ENCODE data around the gene NPVF. TPM values are rescaled to one million over a fixed set of nuclear protein-coding genes. Genes with fewer than 3 reads are reported as not detected.

The NPVF gene
- total and polyA plus RNA-seq, 2 of the 8 experiments (the other 6 are each of a cell fraction or from before 2014, with no cell fraction given) = not detected

DNA sequence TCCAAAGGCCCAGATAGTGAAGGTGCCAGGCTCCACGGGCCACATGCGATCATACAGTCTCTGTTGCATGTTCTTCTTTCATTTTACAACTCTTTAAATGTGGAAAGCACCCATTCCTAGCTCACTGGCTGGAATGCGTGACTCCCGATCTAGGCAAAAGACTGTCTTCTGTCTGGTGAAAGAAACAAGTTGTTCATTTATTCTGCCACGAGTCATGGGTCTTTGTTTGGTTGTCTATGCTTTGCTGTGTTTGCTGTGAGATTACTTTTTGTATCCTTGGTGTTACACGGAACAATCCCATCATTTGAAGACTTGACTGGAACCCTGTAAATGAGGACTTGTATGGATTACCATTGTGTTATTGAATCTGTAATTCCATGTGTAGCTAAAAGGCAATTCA, 41.9 kb downstream of the NPVF start:
- no peak for FAIRE-seq
- Histone ChIP-seq H2BK20ac (ENCODE audit: low read length) (no peak overlapping the region), H3K4me3 (ENCODE audit: extremely low read depth in 1 of 4, insufficient read depth in 2 of 4, low read depth in 3 of 4, low read length in 4 of 4) (no peak overlapping the region), H4K5ac (ENCODE audit: insufficient read length, low read depth, low read length) (no peak overlapping the region), H4K8ac (ENCODE audit: extremely low read depth, insufficient read depth, low read length) (no peak overlapping the region), H3K36me3 (ENCODE audit: control insufficient read depth in 2 of 4, insufficient read depth in 4 of 4, low read length in 3 of 4) (no peaks in the 10 kb centered on the region), H3K27ac (ENCODE audit: low read depth, low read length) (no peak overlapping the region), H2AK5ac (ENCODE audit: low read depth, low read length) (no peak overlapping the region), H3K14ac (ENCODE audit: insufficient read length) (no peak overlapping the region), H3K9me3 (ENCODE audit: insufficient read depth in 2 of 2, low read depth in 1 of 2, low read length in 1 of 2) (no peaks in the 10 kb centered on the region), H3K79me2 (ENCODE audit: control insufficient read depth in 1 of 2, insufficient read depth in 2 of 2, low read length in 2 of 2) (no peaks in the 10 kb centered on the region), H2BK12ac (ENCODE audit: low read depth, low read length) (no peak overlapping the region), H2BK5ac (ENCODE audit: low read depth, low read length) (no peak overlapping the region), H3K4me1 (replicated peaks in 1 of 4; ENCODE audit: control insufficient read depth in 3 of 4, insufficient read depth in 4 of 4, low read length in 3 of 4) (no peaks in the 10 kb centered on the region), H3K23me2 (ENCODE audit: low read depth, low read length) (no peaks in the 10 kb centered on the region), H3K27me3 (replicated peaks in 1 of 4; ENCODE audit: control insufficient read depth in 3 of 4, extremely low read depth in 1 of 4, insufficient read depth in 3 of 4, low read length in 3 of 4) (no peaks in the 10 kb centered on the region), H3K23ac (ENCODE audit: insufficient read length) (no peak overlapping the region), H4K20me1 (replicated peaks in 1 of 2; ENCODE audit: control insufficient read depth in 1 of 2, insufficient read depth in 2 of 2, low read length in 2 of 2) (no peaks in the 10 kb centered on the region), H2AFZ (ENCODE audit: low read length) (no peak overlapping the region), H3K4me2 (ENCODE audit: insufficient read depth in 1 of 2, low read depth in 2 of 2, low read length in 2 of 2) (no peak overlapping the region), H2BK120ac (replicated peaks; ENCODE audit: low read depth, low read length) (no peak overlapping the region), H3K9ac (replicated peaks in 1 of 4; ENCODE audit: extremely low read depth in 1 of 4, low read depth in 3 of 4, low read length in 3 of 4) (no peak overlapping the region), H3K79me1 (ENCODE audit: low read depth, low read length) (no peaks in the 10 kb centered on the region), H3K4ac (replicated peaks; ENCODE audit: insufficient read length, low read depth, low read length) (no peak overlapping the region), H4K91ac (replicated peaks; ENCODE audit: insufficient read length, low read length) (no peak overlapping the region), H3K56ac (replicated peaks; ENCODE audit: insufficient read length, low read depth, low read length) (no peak overlapping the region), H2BK15ac (ENCODE audit: low read length) (no peak overlapping the region), H3K18ac (ENCODE audit: extremely low read depth, low read length) (no peak overlapping the region)
- DNase-seq (ENCODE audit: low read depth in 1 of 2, low spot score in 2 of 2) = no peak
- ChIA-PET CTCF (ENCODE audit: partially characterized antibody) (interaction anchor here (1.4 kb wide), 1 partner anchor 30 kb away, joined by 4 read pairs; no protein-coding TSS in a partner anchor), POLR2A (ENCODE audit: partially characterized antibody) (interaction anchor here (1.2 kb wide), 1 partner anchor 61 kb away, joined by 5 read pairs; the partner anchor contains the start of gene CYCS)
- WGBS, 2 experiments (ENCODE audit: extremely low coverage in 1 of 2, insufficient coverage in 1 of 2, insufficient read length in 1 of 2, insufficient replicate concordance in 2 of 2, low coverage in 1 of 2, low lambda C conversion rate in 2 of 2, missing lambda C conversion rate in 1 of 2) = 91% methylated on average over 6 of the region's 6 CpGs; no CpG with 5 or more reads in 1 of the 2 experiments
- TF ChIP-seq POLR2A (IDR thresholded peaks at IDR 0.05; ENCODE audit: control extremely low read depth in 1 of 2, low read depth in 2 of 2, low read length in 2 of 2) (no peak), BACH1 (IDR thresholded peaks at IDR 0.05; ENCODE audit: low read length) (no peak), GTF2F1 (IDR thresholded peaks at IDR 0.05; ENCODE audit: borderline replicate concordance, low read depth, low read length) (no peak), KDM5A (IDR thresholded peaks at IDR 0.05; ENCODE audit: low read length) (no peak), CREB1 (IDR thresholded peaks at IDR 0.05) (no peak), CTBP2 (IDR thresholded peaks at IDR 0.05; ENCODE audit: borderline replicate concordance, insufficient read depth, insufficient read length, low read length) (no peak), SP2 (IDR thresholded peaks at IDR 0.05; ENCODE audit: low read length) (no peak)
- TF ChIP-seq, protein P1, sequence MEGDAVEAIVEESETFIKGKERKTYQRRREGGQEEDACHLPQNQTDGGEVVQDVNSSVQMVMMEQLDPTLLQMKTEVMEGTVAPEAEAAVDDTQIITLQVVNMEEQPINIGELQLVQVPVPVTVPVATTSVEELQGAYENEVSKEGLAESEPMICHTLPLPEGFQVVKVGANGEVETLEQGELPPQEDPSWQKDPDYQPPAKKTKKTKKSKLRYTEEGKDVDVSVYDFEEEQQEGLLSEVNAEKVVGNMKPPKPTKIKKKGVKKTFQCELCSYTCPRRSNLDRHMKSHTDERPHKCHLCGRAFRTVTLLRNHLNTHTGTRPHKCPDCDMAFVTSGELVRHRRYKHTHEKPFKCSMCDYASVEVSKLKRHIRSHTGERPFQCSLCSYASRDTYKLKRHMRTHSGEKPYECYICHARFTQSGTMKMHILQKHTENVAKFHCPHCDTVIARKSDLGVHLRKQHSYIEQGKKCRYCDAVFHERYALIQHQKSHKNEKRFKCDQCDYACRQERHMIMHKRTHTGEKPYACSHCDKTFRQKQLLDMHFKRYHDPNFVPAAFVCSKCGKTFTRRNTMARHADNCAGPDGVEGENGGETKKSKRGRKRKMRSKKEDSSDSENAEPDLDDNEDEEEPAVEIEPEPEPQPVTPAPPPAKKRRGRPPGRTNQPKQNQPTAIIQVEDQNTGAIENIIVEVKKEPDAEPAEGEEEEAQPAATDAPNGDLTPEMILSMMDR (IDR thresholded peaks at IDR 0.05; ENCODE audit: control extremely low read depth in 1 of 3, insufficient read depth in 1 of 3, low read depth in 1 of 3, low read length in 3 of 3) = no peak

Data from H1 (cell line).